PFSK-1 (cell line): ENCODE data around the gene GJB4.

Experiments used
- POLR2AphosphoS5 ChIP-seq: IDR thresholded peaks from 2 replicates; pipeline ENCODE4 v1.6.1; 2012; ENCODE audit warnings: low read depth, mild to moderate bottlenecking, control low read depth, low read length, moderate library complexity
- TAF1 ChIP-seq: IDR thresholded peaks from 2 replicates; pipeline ENCODE4 v1.6.1; 2012; ENCODE audit warnings: low read length, control low read depth, borderline replicate concordance; ENCODE audit not compliant: insufficient read depth

DNA sequence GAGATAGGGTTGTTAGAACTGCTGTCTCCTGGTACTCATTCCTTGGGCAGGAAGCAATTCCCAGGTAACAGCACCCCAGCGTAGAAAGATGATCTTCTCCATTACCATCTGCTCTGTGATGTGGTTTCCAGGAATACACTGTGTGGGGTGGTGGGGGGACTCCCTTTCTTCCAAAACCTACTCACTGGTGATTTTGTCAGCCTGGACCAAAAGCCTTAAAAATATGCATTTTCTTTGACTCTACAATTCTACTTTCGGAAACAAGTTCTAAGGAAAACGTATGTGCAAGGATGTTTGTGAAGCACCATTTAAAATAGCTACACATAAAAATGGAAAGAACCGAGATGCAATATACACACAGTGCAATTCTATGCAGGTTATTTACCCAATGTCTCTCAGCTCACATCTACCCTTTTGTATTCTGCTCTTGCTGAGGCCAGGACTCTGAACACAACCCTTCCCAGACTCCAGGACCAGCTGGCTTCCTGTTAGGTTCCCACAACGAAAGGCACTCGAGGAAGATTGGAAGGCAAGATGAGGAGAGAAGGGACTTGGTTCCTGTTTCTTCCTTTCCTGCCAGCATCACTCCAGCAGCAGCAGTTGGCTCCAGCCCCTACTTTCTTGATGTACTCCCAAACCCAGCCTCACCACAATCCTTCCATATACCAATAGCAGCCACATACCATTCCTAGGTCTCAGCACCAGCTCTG is 37.7 kb upstream of the GJB4 start:
- no peak for TF ChIP-seq TAF1
- no peak for TF ChIP-seq POLR2AphosphoS5
